ENCODE data around the gene NR2C2AP.
A peak's percentile ranks its signal among the peaks of the same experiment; 100 is the strongest.

Gene NR2C2AP

GRCh38 chr19:19170053-19170872 lies 33.0 kb downstream of the NR2C2AP start, which contains the start of gene MEF2B:
MEF2B (minus strand) TSS chr19:19170263; CDS start chr19:19150735, 19,528 bp downstream.
- ChIA-PET CTCF (interaction anchor here (1.0 to 4.1 kb wide), 3 partner anchors 14 to 24 kb away, joined by 3 to 24 read pairs (median 4); no protein-coding TSS in a partner anchor), POLR2A (interaction anchor here (0.6 kb wide), 1 partner anchor 13 kb away, joined by 5 read pairs; no protein-coding TSS in a partner anchor)
- TF ChIP-seq CTCF (IDR thresholded peaks at IDR 0.05; ENCODE audit: insufficient read depth, low read length, missing control alignments): no peak
- no peak for DNase-seq (ENCODE audit: low read depth, low spot score)
- peak within 1 kb of the TSS; percentile 23 for H3K4me3 ChIP-seq (ENCODE audit: low read depth, low read length)

DNA sequence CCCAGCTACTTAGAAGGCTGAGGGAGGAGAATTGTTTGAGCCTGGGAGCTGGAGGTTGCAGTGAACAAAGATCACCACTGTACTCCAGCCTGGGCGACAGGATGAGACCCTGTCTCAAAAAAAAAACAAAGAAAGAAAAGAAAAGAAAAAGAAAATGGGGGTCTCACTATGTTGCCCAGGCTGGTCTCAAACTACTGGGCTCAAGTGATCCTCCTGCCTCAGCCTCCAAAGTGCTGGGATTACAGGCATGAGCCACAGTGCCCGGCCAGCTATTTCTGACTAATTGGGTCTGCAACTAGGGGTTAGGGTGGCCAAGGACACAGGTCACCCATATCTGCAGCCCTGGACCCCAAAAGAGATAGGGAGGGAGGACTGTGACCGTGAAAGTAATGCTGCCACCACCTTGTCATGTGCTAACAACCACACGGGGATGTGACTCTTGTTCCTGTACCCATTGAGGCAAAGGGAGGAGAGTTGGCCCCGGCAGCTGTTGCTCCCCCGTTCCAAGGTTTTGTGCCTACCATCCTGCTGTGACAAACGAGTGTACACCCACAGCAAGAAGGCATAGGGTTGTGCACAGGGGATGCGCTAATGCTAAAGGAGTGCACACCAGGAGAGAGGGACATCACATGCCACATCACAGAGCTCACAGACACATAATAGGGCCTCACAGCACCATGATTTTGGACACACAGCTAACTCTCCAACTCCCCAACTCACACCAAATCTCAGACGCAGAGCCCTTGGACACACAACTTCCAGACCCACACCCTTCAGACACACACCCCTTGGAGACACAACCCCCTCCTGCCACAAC lies 33.8 kb downstream of the NR2C2AP start:
- no peak overlapping the region; the same call in 1 of the 2 replicates for H3K4me3 ChIP-seq (ENCODE audit: low read depth, low read length)
- TF ChIP-seq CTCF (IDR thresholded peaks at IDR 0.05; ENCODE audit: insufficient read depth, low read length, missing control alignments): no peak

GRCh38 chr19:19167612-19168011 lies 35.6 kb downstream of the NR2C2AP start:
- no peak for TF ChIP-seq CTCF (IDR thresholded peaks at IDR 0.05; ENCODE audit: insufficient read depth, low read length, missing control alignments)
- H3K4me3 ChIP-seq (ENCODE audit: low read depth, low read length): no peak overlapping the region
- CTCF ChIA-PET: interaction anchor here (1.3 to 4.1 kb wide), 3 partner anchors 7 to 21 kb away, joined by 6 to 24 read pairs (median 8); no protein-coding TSS in a partner anchor
- POLR2A ChIA-PET: no interaction called here
- DNase-seq (ENCODE audit: low read depth, low spot score): no peak

More for the DNA sequence above, 33.8 kb downstream of the NR2C2AP start:
- CTCF ChIA-PET: interaction anchor here (1.0 to 4.1 kb wide), 4 partner anchors 11 to 23 kb away, joined by 3 to 24 read pairs (median 4); no protein-coding TSS in a partner anchor
- no peak for DNase-seq (ENCODE audit: low read depth, low spot score)
- POLR2A ChIA-PET: interaction anchor here (0.6 kb wide), 1 partner anchor 14 kb away, joined by 5 read pairs; no protein-coding TSS in a partner anchor

DNA sequence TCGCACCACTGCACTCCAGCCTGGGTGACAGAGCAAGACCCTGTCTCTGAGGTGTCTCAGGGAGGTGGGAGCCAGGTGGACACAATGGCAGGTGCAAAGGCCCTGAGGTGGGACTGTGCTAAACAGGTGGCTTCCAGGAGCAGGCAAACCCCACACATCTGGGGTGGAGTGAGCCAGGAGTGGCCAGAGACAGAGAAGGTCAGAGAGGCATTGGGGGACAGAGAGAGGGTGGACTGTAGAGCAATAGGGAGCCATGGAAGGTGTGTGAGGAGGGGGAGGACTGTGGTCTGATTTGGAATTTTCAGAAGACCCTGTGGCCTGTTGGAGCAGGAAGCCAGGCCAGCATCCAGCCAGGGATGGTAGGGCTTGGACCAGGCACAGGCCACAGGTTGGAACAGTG lies 37.8 kb downstream of the NR2C2AP start:
- DNase-seq (ENCODE audit: low read depth, low spot score): no peak
- CTCF ChIA-PET: interaction anchor here (12.2 kb wide), 1 partner anchor 21 kb away, joined by 182 read pairs; no protein-coding TSS in a partner anchor
- TF ChIP-seq CTCF (IDR thresholded peaks at IDR 0.05; ENCODE audit: insufficient read depth, low read length, missing control alignments): no peak
- POLR2A ChIA-PET: no interaction called here
- no peak overlapping the region for H3K4me3 ChIP-seq (ENCODE audit: low read depth, low read length)

DNA sequence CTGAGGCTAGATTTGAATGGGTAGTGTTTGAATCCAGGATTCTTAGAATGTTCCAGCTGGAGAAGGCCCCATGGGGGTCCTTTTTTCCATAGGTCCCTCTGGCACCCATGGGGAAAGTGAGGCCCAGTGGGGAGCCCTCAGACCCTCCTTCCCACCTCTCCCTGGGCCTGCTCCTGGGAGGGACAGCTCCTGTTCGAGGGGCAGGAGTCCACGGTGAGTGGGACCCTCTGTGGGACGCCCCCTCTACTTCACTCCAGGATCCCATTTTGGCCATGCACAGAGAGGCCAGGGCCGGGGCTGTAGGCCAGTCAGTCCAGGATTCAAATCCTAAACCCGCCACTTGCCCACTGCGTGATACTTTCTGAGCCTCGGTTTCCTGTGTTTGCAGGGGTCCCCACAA lies 40.7 kb downstream of the NR2C2AP start:
- POLR2A ChIA-PET: no interaction called here
- DNase-seq (ENCODE audit: low read depth, low spot score): no peak
- CTCF ChIA-PET: interaction anchor here (11.5 to 12.2 kb wide), 2 partner anchors 13 to 18 kb away, joined by 105 to 182 read pairs; no protein-coding TSS in a partner anchor
- no peak for TF ChIP-seq CTCF (IDR thresholded peaks at IDR 0.05; ENCODE audit: insufficient read depth, low read length, missing control alignments)
- H3K4me3 ChIP-seq (ENCODE audit: low read depth, low read length): no peak overlapping the region

Measured in AG04449 (cell line).